GM12873 (cell line): ENCODE measurements around the gene IFI30.

Experiments used
- TF ChIP-seq, protein P1 (sequence below): IDR thresholded peaks from 2 replicates; pipeline ENCODE4 v1.5.1; 2012; ENCODE audit warnings: low read depth, mild to moderate bottlenecking, moderate library complexity, low read length, control low read depth; ENCODE audit not compliant: insufficient read depth; ENCODE audit errors: missing control alignments

The IFI30 gene

DNA sequence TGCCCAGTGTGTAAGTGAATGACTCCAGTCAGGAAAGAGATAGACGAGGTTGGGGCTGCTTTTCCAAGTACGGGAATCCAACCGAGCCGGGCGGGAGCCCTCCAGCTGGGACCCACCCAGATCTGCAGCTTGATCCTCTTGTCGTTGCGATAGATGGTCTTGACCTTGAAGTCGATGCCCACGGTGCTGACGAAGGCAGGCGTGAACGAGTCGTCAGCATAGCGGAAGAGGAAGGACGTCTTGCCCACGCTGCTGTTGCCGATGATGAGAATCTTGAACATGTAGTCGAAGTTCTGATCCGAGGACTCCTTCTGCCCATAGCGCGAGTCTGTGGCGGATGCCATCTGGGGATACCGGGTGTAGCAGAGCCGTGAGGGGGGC is 28.8 kb downstream of the IFI30 start:
- TF ChIP-seq, protein P1, sequence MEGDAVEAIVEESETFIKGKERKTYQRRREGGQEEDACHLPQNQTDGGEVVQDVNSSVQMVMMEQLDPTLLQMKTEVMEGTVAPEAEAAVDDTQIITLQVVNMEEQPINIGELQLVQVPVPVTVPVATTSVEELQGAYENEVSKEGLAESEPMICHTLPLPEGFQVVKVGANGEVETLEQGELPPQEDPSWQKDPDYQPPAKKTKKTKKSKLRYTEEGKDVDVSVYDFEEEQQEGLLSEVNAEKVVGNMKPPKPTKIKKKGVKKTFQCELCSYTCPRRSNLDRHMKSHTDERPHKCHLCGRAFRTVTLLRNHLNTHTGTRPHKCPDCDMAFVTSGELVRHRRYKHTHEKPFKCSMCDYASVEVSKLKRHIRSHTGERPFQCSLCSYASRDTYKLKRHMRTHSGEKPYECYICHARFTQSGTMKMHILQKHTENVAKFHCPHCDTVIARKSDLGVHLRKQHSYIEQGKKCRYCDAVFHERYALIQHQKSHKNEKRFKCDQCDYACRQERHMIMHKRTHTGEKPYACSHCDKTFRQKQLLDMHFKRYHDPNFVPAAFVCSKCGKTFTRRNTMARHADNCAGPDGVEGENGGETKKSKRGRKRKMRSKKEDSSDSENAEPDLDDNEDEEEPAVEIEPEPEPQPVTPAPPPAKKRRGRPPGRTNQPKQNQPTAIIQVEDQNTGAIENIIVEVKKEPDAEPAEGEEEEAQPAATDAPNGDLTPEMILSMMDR = no peak

DNA sequence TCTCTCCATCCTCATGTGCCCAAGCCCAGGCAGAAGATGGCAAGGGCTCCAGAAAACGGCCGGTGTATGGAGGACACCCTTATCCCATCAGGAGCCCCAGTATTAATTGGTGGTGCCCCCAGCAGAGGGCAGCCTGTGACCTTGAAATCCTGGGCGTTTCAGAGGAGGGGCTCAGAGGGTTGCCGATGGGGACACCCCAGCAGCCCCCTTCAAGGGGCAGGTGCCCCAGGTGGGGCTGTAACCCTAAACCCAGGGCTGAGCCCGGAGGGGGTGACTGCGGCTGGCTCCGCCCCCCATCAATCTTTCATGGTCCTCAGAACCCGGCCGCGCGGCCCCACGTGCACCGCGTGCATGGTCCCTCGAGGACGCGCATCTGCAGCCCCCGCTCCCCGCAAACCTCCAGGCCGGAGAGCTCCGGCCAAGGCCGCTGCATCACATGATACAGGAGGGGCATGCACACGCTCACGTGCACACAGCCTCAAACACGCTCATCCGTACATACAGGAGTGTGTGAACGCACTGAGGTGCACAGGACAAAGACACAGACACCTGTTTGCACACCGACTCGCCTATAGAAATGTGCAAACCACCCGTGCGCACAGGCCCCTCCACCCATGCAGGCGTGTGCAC is 29.3 kb downstream of the IFI30 start:
- TF ChIP-seq, protein P1 = peak; percentile 46

DNA sequence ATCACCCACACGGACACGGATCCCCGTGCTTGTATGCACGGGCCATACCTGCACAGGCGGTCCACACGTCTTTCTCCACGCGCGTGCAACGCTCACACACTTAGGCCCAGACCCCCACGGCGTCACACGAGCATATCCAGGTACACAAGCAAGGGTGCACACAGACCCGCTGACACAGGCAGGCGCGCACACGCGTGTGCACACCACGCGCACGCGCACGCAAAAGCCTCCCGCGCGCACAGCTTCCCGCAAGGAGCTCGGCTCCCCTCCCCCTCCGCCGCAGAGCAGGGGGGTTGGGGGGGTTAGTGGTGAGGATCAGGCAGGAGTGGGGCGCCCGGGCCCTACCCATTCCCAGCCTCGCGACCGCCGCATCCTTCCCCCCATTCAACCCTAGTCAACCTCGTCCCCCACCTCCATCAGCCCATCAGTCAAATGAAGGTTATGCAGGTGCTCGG is 29.8 kb downstream of the IFI30 start:
- TF ChIP-seq, protein P1 = no peak

DNA sequence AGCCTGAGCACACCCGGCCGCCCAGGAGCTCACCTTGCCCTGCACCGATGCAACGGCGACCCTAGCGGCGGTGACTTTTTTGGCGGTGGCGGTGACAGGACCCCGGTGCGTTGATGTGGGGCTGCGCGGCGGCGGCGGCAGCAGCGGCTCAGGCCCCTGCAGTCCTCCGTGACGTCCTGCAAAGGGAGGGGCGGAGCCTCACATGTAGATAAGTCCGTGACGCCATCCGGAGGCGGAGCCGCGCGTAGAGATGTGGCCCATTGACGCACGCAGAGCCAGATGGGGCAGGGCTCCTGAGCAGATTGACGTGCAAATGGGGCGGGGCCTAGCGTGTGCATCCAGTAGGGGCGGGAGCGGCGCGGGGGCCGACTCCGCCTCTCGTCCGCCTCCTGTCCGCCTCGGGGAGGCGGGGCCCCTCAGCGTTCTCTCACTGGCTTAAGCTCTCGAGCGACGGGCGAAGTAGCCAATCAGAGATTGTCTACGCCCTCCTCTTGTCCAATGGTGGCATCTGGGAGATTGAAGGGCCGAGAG is 30.3 kb downstream of the IFI30 start, which contains the start of gene RAB3A:
TSS of gene RAB3A (minus strand) at position 180 of the 531 bp plus-strand sequence. CDS start 1,302 bp downstream, outside the sequence.
- TF ChIP-seq, protein P1 = no peak

DNA sequence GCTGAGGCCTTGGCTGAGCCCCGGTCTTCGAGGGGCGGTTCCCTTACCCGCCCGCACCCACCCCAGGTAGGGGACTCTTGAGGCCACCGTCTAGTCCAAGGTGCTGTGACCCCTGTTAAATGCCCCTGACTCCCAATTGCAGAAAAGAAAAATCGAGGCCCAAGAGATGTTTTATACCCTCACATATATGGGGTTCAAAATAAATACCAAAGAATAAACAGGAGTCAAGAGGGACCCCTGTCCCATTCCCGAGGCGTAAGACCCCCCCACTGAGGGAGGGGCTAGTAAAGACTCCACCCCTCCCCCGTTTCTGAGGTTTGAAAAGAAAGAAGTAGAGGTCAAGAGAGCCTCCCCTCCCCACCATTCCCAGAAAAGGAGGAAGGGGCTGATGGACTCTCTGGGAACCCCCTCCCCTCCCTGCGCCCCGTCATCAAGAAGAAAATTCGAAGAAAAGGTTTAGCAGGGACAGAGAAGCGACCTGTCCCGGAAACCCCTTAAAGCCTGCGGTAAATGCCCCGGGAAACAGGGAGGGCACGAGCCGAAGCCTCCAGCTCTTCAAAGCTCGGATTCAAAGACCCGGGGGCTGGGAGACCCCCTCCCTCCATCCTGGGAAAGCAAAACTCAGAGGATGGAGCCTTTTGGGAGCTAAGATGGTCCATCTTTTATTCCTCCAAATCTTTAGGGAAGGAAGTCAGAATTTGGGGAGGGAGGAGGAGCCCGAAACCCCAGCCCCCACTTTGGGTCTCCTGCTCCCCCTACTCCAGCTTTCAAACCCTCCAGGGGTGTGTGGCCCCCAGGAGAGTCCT is 31.0 kb downstream of the IFI30 start:
- TF ChIP-seq, protein P1 = no peak

DNA sequence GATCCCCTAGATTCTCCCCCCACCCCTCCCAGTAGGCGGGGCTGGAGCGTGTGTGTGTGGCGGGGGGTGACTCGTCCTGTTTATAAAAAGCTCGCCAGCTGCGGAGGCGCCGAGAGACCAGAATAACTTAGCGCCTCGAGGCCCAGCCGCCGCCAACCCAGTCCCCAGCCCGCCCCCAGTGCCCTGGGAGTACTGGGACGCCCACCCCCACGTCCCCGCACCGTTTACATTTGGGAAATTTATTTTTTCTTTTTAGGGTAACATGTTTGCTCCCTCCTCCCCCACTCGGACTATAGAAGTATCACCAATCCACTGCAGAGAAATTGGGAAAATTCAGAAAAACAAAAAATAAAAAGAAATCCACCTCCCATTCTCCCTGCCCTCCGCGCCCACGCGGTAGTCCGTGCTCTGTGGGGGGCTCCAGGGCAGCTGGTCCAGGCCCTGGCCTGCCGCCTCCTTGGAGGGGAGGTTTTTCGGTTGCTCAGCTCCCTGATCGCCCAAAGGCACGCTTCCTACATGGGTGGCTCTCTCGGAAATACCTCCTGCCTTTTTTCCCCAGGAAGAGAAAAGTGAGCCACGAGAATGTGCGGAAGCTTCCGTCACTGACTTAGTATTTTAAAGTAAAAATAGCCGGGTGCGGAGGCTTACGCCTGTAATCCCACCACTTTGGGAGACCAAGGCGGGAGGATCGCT is 31.7 kb downstream of the IFI30 start:
- TF ChIP-seq, protein P1 = no peak

DNA sequence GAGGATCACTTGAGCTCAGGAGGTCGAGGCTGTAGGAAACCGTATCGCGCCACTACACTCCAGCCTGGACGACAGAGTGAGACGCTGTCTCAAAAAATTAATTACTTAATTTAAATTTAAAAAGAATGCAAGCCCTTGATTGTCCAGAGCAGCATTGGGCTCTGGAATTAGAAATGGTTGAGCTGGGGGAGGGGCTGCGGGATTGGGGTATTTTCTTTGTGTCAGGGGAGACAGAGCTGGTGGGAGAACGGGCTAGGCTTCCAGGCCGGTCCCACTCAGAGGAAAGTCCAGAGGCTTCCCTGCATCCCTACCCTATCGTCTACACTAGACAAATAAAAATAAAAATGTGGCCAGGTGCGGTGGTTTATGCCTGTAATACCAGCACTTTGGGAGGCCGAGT is 32.4 kb downstream of the IFI30 start:
- TF ChIP-seq, protein P1 = no peak
